ENCODE data around the gene CD300LD. TPM values are rescaled to one million over a fixed set of nuclear protein-coding genes. Genes with fewer than 3 reads are reported as not detected.

The CD300LD gene
- total and polyA plus RNA-seq, 2 of the 8 experiments (the other 6 are each of a cell fraction or from before 2014, with no cell fraction given), result not detected

DNA sequence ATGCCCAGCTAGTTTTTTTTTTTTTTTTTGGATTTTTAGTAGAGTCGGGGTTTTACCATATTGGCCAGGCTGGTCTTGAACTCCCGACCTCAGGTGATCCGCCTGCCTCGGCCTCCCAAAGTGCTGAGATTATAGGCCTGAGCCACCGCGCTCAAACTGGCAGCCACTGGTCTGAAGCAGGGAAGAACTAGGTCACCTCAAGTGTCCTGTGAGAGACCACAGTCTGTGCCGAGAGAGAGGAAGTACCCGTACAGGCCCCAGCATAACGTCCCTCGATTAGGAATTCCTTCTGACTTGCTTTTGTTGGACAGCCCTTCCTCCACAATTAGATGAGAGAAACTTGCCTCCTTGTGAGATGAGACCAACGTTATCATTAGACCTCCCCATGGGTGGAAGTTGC lies 45.2 kb upstream of the CD300LD start (continued):
- no peak for TF ChIP-seq RAD21 (IDR thresholded peaks at IDR 0.05 in 1 of 2, conservative IDR thresholded peaks at IDR 0.05 in 1 of 2; ENCODE audit: low read depth in 2 of 2, low read length in 2 of 2)
- TF ChIP-seq, protein P1, sequence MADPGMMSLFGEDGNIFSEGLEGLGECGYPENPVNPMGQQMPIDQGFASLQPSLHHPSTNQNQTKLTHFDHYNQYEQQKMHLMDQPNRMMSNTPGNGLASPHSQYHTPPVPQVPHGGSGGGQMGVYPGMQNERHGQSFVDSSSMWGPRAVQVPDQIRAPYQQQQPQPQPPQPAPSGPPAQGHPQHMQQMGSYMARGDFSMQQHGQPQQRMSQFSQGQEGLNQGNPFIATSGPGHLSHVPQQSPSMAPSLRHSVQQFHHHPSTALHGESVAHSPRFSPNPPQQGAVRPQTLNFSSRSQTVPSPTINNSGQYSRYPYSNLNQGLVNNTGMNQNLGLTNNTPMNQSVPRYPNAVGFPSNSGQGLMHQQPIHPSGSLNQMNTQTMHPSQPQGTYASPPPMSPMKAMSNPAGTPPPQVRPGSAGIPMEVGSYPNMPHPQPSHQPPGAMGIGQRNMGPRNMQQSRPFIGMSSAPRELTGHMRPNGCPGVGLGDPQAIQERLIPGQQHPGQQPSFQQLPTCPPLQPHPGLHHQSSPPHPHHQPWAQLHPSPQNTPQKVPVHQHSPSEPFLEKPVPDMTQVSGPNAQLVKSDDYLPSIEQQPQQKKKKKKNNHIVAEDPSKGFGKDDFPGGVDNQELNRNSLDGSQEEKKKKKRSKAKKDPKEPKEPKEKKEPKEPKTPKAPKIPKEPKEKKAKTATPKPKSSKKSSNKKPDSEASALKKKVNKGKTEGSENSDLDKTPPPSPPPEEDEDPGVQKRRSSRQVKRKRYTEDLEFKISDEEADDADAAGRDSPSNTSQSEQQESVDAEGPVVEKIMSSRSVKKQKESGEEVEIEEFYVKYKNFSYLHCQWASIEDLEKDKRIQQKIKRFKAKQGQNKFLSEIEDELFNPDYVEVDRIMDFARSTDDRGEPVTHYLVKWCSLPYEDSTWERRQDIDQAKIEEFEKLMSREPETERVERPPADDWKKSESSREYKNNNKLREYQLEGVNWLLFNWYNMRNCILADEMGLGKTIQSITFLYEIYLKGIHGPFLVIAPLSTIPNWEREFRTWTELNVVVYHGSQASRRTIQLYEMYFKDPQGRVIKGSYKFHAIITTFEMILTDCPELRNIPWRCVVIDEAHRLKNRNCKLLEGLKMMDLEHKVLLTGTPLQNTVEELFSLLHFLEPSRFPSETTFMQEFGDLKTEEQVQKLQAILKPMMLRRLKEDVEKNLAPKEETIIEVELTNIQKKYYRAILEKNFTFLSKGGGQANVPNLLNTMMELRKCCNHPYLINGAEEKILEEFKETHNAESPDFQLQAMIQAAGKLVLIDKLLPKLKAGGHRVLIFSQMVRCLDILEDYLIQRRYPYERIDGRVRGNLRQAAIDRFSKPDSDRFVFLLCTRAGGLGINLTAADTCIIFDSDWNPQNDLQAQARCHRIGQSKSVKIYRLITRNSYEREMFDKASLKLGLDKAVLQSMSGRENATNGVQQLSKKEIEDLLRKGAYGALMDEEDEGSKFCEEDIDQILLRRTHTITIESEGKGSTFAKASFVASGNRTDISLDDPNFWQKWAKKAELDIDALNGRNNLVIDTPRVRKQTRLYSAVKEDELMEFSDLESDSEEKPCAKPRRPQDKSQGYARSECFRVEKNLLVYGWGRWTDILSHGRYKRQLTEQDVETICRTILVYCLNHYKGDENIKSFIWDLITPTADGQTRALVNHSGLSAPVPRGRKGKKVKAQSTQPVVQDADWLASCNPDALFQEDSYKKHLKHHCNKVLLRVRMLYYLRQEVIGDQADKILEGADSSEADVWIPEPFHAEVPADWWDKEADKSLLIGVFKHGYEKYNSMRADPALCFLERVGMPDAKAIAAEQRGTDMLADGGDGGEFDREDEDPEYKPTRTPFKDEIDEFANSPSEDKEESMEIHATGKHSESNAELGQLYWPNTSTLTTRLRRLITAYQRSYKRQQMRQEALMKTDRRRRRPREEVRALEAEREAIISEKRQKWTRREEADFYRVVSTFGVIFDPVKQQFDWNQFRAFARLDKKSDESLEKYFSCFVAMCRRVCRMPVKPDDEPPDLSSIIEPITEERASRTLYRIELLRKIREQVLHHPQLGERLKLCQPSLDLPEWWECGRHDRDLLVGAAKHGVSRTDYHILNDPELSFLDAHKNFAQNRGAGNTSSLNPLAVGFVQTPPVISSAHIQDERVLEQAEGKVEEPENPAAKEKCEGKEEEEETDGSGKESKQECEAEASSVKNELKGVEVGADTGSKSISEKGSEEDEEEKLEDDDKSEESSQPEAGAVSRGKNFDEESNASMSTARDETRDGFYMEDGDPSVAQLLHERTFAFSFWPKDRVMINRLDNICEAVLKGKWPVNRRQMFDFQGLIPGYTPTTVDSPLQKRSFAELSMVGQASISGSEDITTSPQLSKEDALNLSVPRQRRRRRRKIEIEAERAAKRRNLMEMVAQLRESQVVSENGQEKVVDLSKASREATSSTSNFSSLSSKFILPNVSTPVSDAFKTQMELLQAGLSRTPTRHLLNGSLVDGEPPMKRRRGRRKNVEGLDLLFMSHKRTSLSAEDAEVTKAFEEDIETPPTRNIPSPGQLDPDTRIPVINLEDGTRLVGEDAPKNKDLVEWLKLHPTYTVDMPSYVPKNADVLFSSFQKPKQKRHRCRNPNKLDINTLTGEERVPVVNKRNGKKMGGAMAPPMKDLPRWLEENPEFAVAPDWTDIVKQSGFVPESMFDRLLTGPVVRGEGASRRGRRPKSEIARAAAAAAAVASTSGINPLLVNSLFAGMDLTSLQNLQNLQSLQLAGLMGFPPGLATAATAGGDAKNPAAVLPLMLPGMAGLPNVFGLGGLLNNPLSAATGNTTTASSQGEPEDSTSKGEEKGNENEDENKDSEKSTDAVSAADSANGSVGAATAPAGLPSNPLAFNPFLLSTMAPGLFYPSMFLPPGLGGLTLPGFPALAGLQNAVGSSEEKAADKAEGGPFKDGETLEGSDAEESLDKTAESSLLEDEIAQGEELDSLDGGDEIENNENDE (IDR thresholded peaks at IDR 0.05; ENCODE audit: insufficient replicate concordance, low read length), result no peak
- TF ChIP-seq GABPA (IDR thresholded peaks at IDR 0.05; ENCODE audit: borderline replicate concordance, insufficient read depth, low read length), result no peak

Data from H1 (cell line).